Endothelial cell of umbilical vein (primary cell): ENCODE data around the gene ZNF507. TPM values are rescaled to one million over a fixed set of nuclear protein-coding genes. Genes with fewer than 3 reads are reported as not detected.

ENCODE experiments used
- BruUV-seq: library from RNA; stranded (reverse); fragments of 400-500 nt; replicated peaks from 2 replicates; lab custom pipeline; 2021; lab: Mats Ljungman, UMichigan
- CTCF ChIA-PET: fragments of 300-600, 350-600 bp; sonication (Branson Sonifier 250); formaldehyde crosslinking; loops from one replicate; lab custom pipeline; 2021; ENCODE audit warnings: antibody characterized with exemption, inconsistent platforms; lab: Charles Lee
- POLR2A ChIA-PET: fragments of 300-600, 350-600 bp; sonication (Branson Sonifier 250); formaldehyde crosslinking; loops from one replicate; lab custom pipeline; 2021; ENCODE audit warnings: antibody characterized with exemption, inconsistent platforms; lab: Charles Lee
- DNase-seq: peaks from one replicate; pipeline ENCODE4 v3.0.0-alpha.2; 2011; ENCODE audit warnings: low read depth, low spot score
- FAIRE-seq: peaks from 2 replicates; lab custom pipeline; 2011; peaks lifted over from hg19 to GRCh38; lab: Jason Lieb, UNC
- H2AFZ ChIP-seq: 2 replicates; pipeline ENCODE4 v1.6.0; 2012; ENCODE audit warnings: low read depth, low read length, control low read depth, inconsistent platforms
- H3K27ac ChIP-seq: 2 replicates; pipeline ENCODE4 v1.5.1; 2011; ENCODE audit warnings: low read depth, mild to moderate bottlenecking, control low read depth, low read length, moderate library complexity; ENCODE audit not compliant: insufficient read depth
- H3K27me3 ChIP-seq, 2 experiments: 2 replicates each; pipeline versions ENCODE4 v1.6.0 to v1.6.1; 2011; ENCODE audit warnings: low read length in 2 of 2, mixed read lengths in 1 of 2; ENCODE audit not compliant: control insufficient read depth in 2 of 2, insufficient read depth in 2 of 2
- H3K36me3 ChIP-seq, 2 experiments: 2 replicates in 1 of 2; 3 replicates in 1 of 2; pipeline ENCODE4 v1.5.1; 2011; ENCODE audit warnings: low read length in 2 of 2, mild to moderate bottlenecking in 1 of 2, moderate library complexity in 1 of 2; ENCODE audit not compliant: control insufficient read depth in 2 of 2, insufficient read depth in 2 of 2; ENCODE audit errors: extremely low read depth in 1 of 2
- H3K4me1 ChIP-seq: 3 replicates; pipeline ENCODE4 v1.5.1; 2011; ENCODE audit warnings: mild to moderate bottlenecking, low read length; ENCODE audit not compliant: control insufficient read depth, insufficient read depth; ENCODE audit errors: extremely low read depth
- H3K4me2 ChIP-seq: 2 replicates; pipeline ENCODE4 v1.6.1; 2011; ENCODE audit warnings: low read length, control low read depth, mixed read lengths; ENCODE audit not compliant: insufficient read depth
- H3K4me3 ChIP-seq, 3 experiments: fragments of 200-600 bp in 1 of 3; sonication (generic), shearing (Covaris generic) in 1 of 3; replicated peaks in 1 of 3; 2 replicates each; pipeline ENCODE4 v1.5.1; 2011 to 2016; ENCODE audit warnings: control low read depth in 3 of 3, low read length in 3 of 3, mild to moderate bottlenecking in 2 of 3, inconsistent platforms in 1 of 3, low read depth in 1 of 3, moderate library complexity in 1 of 3; ENCODE audit not compliant: insufficient read depth in 1 of 3
- H3K79me2 ChIP-seq: 2 replicates; pipeline ENCODE4 v1.6.0; 2012; ENCODE audit warnings: low read length, inconsistent platforms; ENCODE audit not compliant: control insufficient read depth, insufficient read depth
- H3K9ac ChIP-seq: replicated peaks from 2 replicates; pipeline ENCODE3; 2011; ENCODE audit warnings: low read length, control low read depth; ENCODE audit not compliant: insufficient read depth; ENCODE audit errors: extremely low read depth
- H3K9me1 ChIP-seq: replicated peaks from 3 replicates; pipeline ENCODE4 v1.6.0; 2011; ENCODE audit warnings: mild to moderate bottlenecking, low read length; ENCODE audit not compliant: control insufficient read depth, insufficient read depth; ENCODE audit errors: extremely low read depth
- H3K9me3 ChIP-seq: replicated peaks from 2 replicates; pipeline ENCODE4 v1.5.1; 2012; ENCODE audit warnings: low read length, inconsistent platforms; ENCODE audit not compliant: control insufficient read depth, insufficient read depth
- H4K20me1 ChIP-seq: replicated peaks from 2 replicates; pipeline ENCODE3; 2011; ENCODE audit warnings: mild to moderate bottlenecking, low read length; ENCODE audit not compliant: control insufficient read depth, insufficient read depth; ENCODE audit errors: extremely low read depth
- CTCF ChIP-seq, 2 donors: IDR thresholded peaks; 1 replicate in 1 of 2; 2 replicates in 1 of 2; pipeline ENCODE4 v1.5.1; 2011; ENCODE audit warnings: low read length in 2 of 2, mild to moderate bottlenecking in 2 of 2, moderate library complexity in 2 of 2, control low read depth in 1 of 2, inconsistent platforms in 1 of 2, low read depth in 1 of 2; ENCODE audit not compliant: insufficient read depth in 1 of 2; ENCODE audit errors: extremely low read depth in 1 of 2
- EZH2 ChIP-seq: IDR thresholded peaks from 2 replicates; pipeline ENCODE4 v1.6.1; 2012; ENCODE audit warnings: borderline replicate concordance, low read depth, mild to moderate bottlenecking, moderate library complexity, low read length, inconsistent platforms; ENCODE audit not compliant: severe bottlenecking
- FOS ChIP-seq: IDR thresholded peaks from 2 replicates; pipeline ENCODE4 v1.6.1; 2011; ENCODE audit warnings: mild to moderate bottlenecking, low read length, moderate library complexity, borderline replicate concordance; ENCODE audit not compliant: insufficient read depth
- GATA2 ChIP-seq: IDR thresholded peaks from 2 replicates; pipeline ENCODE4 v1.7.0; 2011; ENCODE audit warnings: low read depth, mild to moderate bottlenecking, moderate library complexity, mixed read lengths, low read length; ENCODE audit not compliant: insufficient read length, insufficient read depth
- JUN ChIP-seq: IDR thresholded peaks from 2 replicates; pipeline ENCODE4 v1.6.1; 2011; ENCODE audit warnings: borderline replicate concordance, low read depth; ENCODE audit not compliant: insufficient read length, insufficient read depth
- MAX ChIP-seq: IDR thresholded peaks from 2 replicates; pipeline ENCODE4 v1.6.1; 2011; ENCODE audit not compliant: insufficient read depth, insufficient read length
- MYC ChIP-seq: IDR thresholded peaks from one replicate; pipeline ENCODE4 v1.6.1; 2011; ENCODE audit warnings: mild to moderate bottlenecking, low read depth, low read length
- POLR2A ChIP-seq: IDR thresholded peaks from 2 replicates; pipeline ENCODE4 v1.6.1; 2012; ENCODE audit warnings: low read depth, mild to moderate bottlenecking, control low read depth, low read length
- POLR2AphosphoS5 ChIP-seq: IDR thresholded peaks from 2 replicates; pipeline ENCODE4 v1.6.1; 2012; ENCODE audit warnings: low read depth, mild to moderate bottlenecking, control low read depth, low read length, moderate library complexity; ENCODE audit not compliant: insufficient read depth
- dilution Hi-C: fragments of 300-500 bp; cut with MboI; formaldehyde crosslinking; loops from one replicate; pipeline ENCODE4 v1.15.0; 2019; ENCODE audit warnings: low sequenced_read_pairs; ENCODE audit not compliant: extremely low pct_ligation_motif_present
- intact Hi-C: fragments of 100-400 bp; cut with micrococcal nuclease; formaldehyde crosslinking; loops from one replicate; pipeline ENCODE4 v1.10.0; 2022
- polyA plus RNA-seq, 4 experiments: library from polyadenylated mRNA; depleted of rRNA in 3 of 4; stranded (reverse) in 3 of 4; unstranded in 1 of 4; fragments of >200 nt; gene quantifications; 2 replicates each; pipeline versions ENCODE4 v1.2.1 to v1.2.3, GENCODE V29; 2011 to 2012; ENCODE audit warnings: missing spikeins in 1 of 4
- total RNA-seq: library from RNA; stranded (reverse); gene quantifications from 2 replicates; pipeline ENCODE4 v1.2.3, GENCODE V29; 2021

ZNF507 gene
- total and polyA plus RNA-seq, 2 donors (not counting 3 experiments of a cell fraction or from before 2014, with no cell fraction given): 6.8 to 23.0 TPM

- Histone ChIP-seq H3K27ac (no peak overlapping the region), H4K20me1 (no peaks in the 10 kb centered on the region), H3K36me3 (no peaks in the 10 kb centered on the region), H3K27me3 (no peaks in the 10 kb centered on the region), H2AFZ (no peak overlapping the region), H3K9me1 (no peaks in the 10 kb centered on the region), H3K4me1 (peaks cover 8% of the 10 kb centered on the region), H3K79me2 (peaks cover 7% of the 10 kb centered on the region), H3K4me3 (no peak overlapping the region), H3K9ac (no peak overlapping the region), H3K9me3 (no peaks in the 10 kb centered on the region), H3K4me2 (no peak overlapping the region)
- intact Hi-C loops: no loop called here
- CTCF ChIA-PET: no interaction called here
- POLR2A ChIA-PET: no interaction called here
- no TSS peak for BruUV-seq
- no peak for FAIRE-seq
- dilution Hi-C loops: no loop called here
- TF ChIP-seq EZH2 (no peak), CTCF (IDR thresholded peaks at IDR 0.05; ENCODE audit: extremely low read depth in 1 of 2, insufficient read depth in 1 of 2, low read depth in 1 of 2, low read length in 2 of 2) (no peak), MYC (no peak), MAX (no peak), FOS (no peak), JUN (no peak), GATA2 (no peak), POLR2AphosphoS5 (no peak), POLR2A (no peak)
- no peak for DNase-seq
These were observed 58.0 kb downstream of the ZNF507 start for GRCh38 chr19:32403291-32403995.
